Activated CD4-positive, alpha-beta T cell treated with anti-CD3 and anti-CD28 coated beads, Interleukin-2, amount 50 U/mL, for 1 hour (primary cell): ENCODE measurements around the gene PKIG.
"Not testable (repeated sequence)": the region's sequence is repeated elsewhere in the genome, so short reads cannot be mapped to it uniquely, and the experiment has no call there.

Experiments
- DNase-seq: peaks from one replicate; pipeline ENCODE4 v3.0.0-alpha.2; 2020

PKIG gene

GRCh38 chr20:44582311-44583025, at the start of gene PKIG:
Gene PKIG (plus strand): TSS chr20:44582579. CDS start chr20:44614557, 31,978 bp downstream.
- no peak for DNase-seq

GRCh38 chr20:44532981-44533331, 49.4 kb upstream of the PKIG start:
- no peak for DNase-seq

GRCh38 chr20:44533928-44534327, 48.5 kb upstream of the PKIG start:
- DNase-seq, result no peak

GRCh38 chr20:44536175-44536574, 46.2 kb upstream of the PKIG start:
- no peak for DNase-seq

GRCh38 chr20:44537993-44538392, 44.4 kb upstream of the PKIG start:
- no peak for DNase-seq

GRCh38 chr20:44540834-44541233, 41.5 kb upstream of the PKIG start:
- DNase-seq, result no peak

- no peak for DNase-seq
Measured at GRCh38 chr20:44541992-44542391, 40.4 kb upstream of the PKIG start.

GRCh38 chr20:44542890-44543289, 39.5 kb upstream of the PKIG start:
- DNase-seq, result no peak

GRCh38 chr20:44543358-44543757, 39.0 kb upstream of the PKIG start:
- no peak for DNase-seq

GRCh38 chr20:44544263-44544662, 38.1 kb upstream of the PKIG start:
- DNase-seq, result no peak

GRCh38 chr20:44547419-44547818, 35.0 kb upstream of the PKIG start:
- no peak for DNase-seq

GRCh38 chr20:44549123-44549522, 33.3 kb upstream of the PKIG start:
- DNase-seq, result no peak

GRCh38 chr20:44552050-44552449, 30.3 kb upstream of the PKIG start:
- DNase-seq, result no peak

GRCh38 chr20:44552568-44552949, 29.8 kb upstream of the PKIG start:
- DNase-seq, result no peak

- DNase-seq, result no peak
Measured at GRCh38 chr20:44552950-44553908, 29.1 kb upstream of the PKIG start.

- DNase-seq, result no peak
Measured at GRCh38 chr20:44559302-44559701, 23.1 kb upstream of the PKIG start.

- no peak for DNase-seq
Measured at GRCh38 chr20:44560229-44560628, 22.1 kb upstream of the PKIG start.

- not testable (repeated sequence) for DNase-seq
Measured at GRCh38 chr20:44560818-44561217, 21.6 kb upstream of the PKIG start.

- no peak for DNase-seq
Measured at GRCh38 chr20:44561876-44562275, 20.5 kb upstream of the PKIG start.

- no peak for DNase-seq
Measured at GRCh38 chr20:44566018-44566417, 16.4 kb upstream of the PKIG start.

GRCh38 chr20:44566811-44567210, 15.6 kb upstream of the PKIG start:
- no peak for DNase-seq

- no peak for DNase-seq
Measured at GRCh38 chr20:44570367-44570766, 12.0 kb upstream of the PKIG start.

- DNase-seq, result no peak
Measured at GRCh38 chr20:44571362-44571988, 10.9 kb upstream of the PKIG start.
